Measurements from ENCODE around the gene DNAH17.
A peak's percentile ranks its signal among the peaks of the same experiment; 100 is the strongest.

Gene DNAH17

DNA sequence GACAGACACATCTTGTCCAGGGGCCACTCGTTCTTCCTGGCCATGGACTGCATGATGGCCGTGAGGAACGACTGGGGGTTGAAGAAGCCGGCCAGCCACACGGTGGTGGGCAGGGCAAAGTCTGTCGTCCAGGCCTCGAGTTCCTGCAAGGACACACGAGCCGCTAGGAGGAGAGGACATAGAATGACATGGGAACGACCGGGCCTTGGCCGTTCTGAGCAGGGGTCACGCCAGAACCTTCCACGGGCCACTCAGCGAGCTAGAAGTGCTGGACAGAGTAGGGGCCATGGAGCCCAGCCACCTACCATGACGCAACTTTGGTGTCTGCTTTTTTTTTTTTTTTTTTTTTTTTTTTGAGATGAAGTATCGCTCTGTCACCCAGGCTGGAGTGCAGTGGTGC, 151.8 kb downstream of the DNAH17 start:
- TF ChIP-seq, protein P1, sequence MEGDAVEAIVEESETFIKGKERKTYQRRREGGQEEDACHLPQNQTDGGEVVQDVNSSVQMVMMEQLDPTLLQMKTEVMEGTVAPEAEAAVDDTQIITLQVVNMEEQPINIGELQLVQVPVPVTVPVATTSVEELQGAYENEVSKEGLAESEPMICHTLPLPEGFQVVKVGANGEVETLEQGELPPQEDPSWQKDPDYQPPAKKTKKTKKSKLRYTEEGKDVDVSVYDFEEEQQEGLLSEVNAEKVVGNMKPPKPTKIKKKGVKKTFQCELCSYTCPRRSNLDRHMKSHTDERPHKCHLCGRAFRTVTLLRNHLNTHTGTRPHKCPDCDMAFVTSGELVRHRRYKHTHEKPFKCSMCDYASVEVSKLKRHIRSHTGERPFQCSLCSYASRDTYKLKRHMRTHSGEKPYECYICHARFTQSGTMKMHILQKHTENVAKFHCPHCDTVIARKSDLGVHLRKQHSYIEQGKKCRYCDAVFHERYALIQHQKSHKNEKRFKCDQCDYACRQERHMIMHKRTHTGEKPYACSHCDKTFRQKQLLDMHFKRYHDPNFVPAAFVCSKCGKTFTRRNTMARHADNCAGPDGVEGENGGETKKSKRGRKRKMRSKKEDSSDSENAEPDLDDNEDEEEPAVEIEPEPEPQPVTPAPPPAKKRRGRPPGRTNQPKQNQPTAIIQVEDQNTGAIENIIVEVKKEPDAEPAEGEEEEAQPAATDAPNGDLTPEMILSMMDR (IDR thresholded peaks at IDR 0.05; ENCODE audit: low read length, missing control alignments), result no peak
- no peak for DNase-seq (ENCODE audit: low read depth)

DNA sequence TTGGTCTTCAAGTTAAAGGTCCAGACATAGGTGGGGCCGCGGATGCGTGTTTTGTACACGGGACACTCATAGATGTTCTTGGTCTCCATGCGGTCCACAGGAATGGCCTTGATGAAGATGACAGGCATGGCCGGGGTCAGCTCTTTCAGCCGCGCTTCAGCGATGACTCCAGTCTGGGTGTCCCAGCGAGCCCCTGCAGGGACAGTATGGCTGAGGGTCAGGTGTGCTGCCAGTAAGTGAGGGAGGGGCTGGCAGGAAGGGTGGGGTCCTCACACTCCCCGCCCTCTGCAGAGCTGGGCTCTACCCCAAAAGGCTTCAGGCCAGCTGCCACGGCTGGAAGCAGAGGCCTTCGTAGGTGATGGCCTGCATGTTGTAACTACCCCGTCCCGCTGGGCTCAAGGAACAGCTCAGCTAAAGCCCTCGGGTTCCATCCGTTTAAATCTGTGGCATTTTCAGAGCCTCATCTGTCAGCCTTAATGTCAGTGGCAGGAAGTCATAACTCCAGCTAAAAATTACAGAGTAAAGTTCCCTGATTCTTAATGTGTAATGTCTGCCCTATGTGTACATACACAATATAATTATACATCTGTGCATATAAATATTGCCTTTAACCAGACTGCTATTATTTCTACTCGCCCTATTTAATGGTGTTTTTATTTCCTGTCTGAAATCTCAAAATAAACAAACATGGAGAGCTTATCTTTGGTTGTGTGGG, 153.1 kb downstream of the DNAH17 start:
- no peak for DNase-seq (ENCODE audit: low read depth)
- no peak overlapping the region for H3K4me3 ChIP-seq (replicated peaks; ENCODE audit: low read depth, low read length)
- TF ChIP-seq, protein P1 (IDR thresholded peaks at IDR 0.05; ENCODE audit: low read length, missing control alignments), result no peak

More for the DNA sequence above, 151.8 kb downstream of the DNAH17 start:
- no peak overlapping the region for H3K4me3 ChIP-seq (replicated peaks; ENCODE audit: low read depth, low read length)

DNA sequence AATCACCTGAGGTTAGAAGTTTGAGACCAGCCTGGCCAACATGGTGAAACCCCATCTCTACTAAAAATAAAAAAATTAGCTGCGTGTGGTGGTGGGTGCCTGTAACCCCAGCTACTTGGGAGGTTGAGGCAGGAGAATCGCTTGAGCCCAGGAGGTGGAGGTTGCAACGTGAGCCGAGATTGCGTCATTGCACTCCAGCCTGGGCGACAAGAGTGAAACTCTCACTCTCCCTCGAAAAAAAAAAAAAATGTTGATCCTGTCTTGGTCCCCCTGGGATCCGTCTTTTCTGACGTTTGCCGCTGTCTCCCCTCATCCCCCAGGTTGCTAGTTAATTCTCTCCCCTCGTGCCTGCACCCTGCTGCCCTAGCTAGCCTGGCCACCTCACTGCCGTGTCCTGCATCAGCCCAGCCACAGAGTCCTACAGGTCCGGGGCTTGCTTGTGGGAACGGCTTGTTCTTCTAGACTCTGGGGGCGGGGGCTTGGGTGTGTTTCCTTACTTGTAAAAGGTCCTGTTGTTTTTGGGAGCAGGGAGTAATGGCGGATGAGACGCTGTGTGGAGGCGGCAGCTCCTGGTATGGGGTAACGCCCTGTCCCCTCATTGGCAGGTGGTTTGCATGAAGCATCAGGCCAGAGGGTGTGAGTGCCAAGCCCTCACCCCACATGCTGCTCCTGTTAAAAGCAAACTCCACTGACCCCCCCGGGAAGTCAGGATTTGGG, 154.2 kb downstream of the DNAH17 start:
- no peak for DNase-seq (ENCODE audit: low read depth)
- TF ChIP-seq, protein P1 (IDR thresholded peaks at IDR 0.05; ENCODE audit: low read length, missing control alignments), result no peak
- no peak overlapping the region for H3K4me3 ChIP-seq (replicated peaks; ENCODE audit: low read depth, low read length)

DNA sequence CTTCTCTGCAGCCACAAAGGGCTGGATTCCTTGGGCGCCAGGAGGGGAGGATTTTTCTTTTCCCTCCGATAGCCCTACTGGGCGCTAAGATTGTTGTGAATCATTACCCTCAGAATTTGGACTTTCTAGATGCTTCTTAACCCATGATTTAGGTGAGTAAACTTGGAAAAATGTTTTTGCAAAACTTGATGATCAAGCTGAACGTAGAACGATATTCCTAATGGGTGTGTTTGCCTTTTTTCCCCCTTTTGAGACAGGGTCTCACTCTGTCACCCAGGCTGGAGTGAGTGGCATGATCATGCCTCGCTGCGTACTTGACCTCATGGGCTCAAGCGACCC, 155.0 kb downstream of the DNAH17 start:
- no peak overlapping the region for H3K4me3 ChIP-seq (replicated peaks; ENCODE audit: low read depth, low read length)
- TF ChIP-seq, protein P1 (IDR thresholded peaks at IDR 0.05; ENCODE audit: low read length, missing control alignments), result no peak
- no peak for DNase-seq (ENCODE audit: low read depth)

DNA sequence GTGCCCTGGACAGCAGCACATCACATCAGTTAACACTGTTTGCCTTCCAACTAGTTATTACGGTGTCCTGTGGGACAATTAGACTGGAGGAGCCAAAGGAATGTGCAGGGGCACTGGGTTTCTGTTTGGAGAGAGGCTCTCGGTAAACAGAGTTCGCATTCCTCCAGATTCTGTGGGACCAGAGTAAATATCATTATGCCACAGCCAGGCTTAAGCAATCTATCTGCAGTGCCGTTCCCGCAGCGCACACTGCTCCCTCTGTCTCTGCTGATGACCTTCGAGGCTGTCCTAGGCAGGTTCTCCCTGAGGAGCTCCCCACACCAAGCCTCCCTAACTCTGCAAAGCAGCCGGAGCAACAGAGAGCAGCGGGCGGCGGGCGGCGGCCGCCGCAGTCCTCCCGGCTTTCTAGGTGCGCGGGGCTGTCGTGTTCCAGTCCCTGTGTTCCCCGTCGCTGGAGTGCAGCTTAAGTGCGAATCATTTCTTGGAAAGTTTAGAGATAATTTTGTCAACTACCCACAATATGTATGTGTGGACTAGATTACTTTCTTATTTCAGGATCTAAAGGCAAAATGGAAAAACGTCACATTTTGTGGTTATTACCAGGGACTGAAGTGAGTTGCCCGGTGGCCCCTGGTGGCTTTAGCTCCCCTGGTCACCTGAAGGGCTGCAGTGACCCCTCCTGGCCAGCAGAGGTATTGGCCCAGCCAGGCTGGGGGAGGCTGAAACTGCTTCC, 155.5 kb downstream of the DNAH17 start:
- TF ChIP-seq, protein P1 (IDR thresholded peaks at IDR 0.05; ENCODE audit: low read length, missing control alignments), result peak; percentile 99
- H3K4me3 ChIP-seq (replicated peaks; ENCODE audit: low read depth, low read length), result no peak overlapping the region
- peak; percentile 79 for DNase-seq (ENCODE audit: low read depth)

DNA sequence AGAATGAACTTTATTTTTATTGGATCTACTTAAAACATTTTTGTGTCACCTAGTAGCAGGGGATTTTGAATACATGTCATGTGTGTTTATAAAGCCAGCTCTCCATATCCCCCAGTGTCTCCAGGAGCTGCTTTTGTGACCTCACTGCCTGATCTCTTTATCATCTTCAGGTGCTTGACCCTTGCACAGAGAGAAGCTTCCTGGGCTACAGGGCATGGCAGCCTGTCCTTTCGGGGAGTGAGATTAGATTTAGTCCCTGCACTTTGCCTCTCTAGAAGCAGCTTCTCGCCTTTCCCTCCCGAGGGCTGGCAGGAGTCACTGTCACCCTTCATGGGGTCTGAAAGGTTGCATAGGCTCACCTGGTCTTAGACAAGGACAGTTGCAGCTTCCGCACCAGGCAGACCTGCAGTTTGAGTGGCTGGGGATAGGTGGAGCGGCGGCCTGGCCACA, 156.1 kb downstream of the DNAH17 start:
- TF ChIP-seq, protein P1 (IDR thresholded peaks at IDR 0.05; ENCODE audit: low read length, missing control alignments), result no peak
- H3K4me3 ChIP-seq (replicated peaks; ENCODE audit: low read depth, low read length), result no peak overlapping the region
- no peak for DNase-seq (ENCODE audit: low read depth)
